GM21423 (cell line): ENCODE measurements around the gene NAT16.
"Not testable (repeated sequence)": the region's sequence is repeated elsewhere in the genome, so short reads cannot be mapped to it uniquely, and the experiment has no call there.

Experiments
- ATAC-seq: cut with Tn5 transposase; IDR thresholded peaks from one replicate; pipeline ENCODE4 v1.9.1; 2021; ENCODE audit warnings: mild to moderate bottlenecking, moderate library complexity; ENCODE audit not compliant: unreplicated experiment

NAT16 gene

DNA sequence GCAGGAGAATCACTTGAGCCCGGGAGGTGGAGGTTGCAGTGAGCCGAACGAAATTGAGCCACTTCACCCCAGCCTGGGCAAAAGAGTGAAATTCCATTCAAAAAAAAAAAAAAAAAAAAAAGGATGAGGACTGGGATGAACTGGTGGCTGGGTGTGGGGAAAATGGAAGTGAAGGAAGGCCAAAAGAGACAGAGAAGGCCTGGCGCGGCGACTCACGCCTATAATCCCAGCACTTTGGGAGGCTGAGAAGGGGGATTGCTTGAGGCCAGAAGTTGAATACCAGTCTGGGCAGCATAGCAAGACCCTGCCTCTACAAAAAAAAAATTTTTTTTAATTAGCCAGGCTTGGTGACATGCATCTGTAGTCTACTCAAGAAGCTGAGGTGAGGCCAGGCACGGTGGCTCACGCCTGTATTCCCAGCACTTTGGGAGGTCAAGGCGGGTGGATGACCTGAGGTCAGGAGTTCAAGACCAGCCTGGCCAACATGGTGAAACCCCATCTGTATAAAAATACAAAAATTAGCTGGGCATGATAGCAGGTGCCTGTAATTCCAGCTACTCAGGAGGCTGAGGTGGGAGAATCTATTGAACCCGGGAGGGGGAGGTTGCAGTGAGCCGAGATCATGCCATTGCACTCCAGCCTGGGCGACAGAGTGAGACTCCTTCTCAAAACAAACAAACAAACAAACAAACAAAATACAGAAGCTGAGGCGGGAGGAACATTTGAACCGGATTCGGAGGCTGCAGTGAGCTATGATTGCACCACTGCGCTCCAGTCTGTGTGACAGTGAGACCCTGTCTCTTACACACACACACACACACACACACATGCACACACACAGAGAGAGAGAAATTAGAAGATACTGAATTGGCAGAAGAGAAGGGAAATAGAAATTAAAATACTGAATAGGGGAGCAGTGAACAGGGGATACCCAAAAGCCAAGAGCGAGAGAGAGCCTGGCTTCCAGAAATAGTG, 47.2 kb downstream of the NAT16 start:
- not testable (repeated sequence) for ATAC-seq

DNA sequence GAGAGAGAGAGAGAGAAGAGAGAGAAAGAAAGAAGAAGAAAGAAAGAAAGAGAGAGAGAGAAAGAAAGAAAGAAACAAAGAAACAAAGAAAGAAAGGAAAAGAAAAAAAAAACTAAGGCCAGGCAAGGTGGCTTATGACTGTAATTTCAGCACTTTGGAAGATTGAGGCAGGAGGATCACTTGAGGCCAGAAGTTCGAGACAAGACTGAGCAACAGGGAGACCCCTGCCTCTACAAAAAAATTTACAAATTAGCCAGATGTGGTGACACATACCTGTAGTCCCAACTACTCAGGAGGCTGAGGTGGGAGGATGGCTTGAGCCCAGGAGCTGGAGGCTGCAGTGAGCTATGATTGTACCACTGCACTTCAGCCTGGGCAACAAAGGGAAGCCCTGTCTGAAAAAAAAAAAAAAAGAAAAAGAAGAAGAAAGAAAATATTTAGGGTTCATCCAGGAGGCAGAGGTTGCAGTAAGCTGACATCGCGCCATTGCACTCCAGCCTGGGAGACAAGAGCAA, 50.4 kb downstream of the NAT16 start:
- ATAC-seq: no peak

DNA sequence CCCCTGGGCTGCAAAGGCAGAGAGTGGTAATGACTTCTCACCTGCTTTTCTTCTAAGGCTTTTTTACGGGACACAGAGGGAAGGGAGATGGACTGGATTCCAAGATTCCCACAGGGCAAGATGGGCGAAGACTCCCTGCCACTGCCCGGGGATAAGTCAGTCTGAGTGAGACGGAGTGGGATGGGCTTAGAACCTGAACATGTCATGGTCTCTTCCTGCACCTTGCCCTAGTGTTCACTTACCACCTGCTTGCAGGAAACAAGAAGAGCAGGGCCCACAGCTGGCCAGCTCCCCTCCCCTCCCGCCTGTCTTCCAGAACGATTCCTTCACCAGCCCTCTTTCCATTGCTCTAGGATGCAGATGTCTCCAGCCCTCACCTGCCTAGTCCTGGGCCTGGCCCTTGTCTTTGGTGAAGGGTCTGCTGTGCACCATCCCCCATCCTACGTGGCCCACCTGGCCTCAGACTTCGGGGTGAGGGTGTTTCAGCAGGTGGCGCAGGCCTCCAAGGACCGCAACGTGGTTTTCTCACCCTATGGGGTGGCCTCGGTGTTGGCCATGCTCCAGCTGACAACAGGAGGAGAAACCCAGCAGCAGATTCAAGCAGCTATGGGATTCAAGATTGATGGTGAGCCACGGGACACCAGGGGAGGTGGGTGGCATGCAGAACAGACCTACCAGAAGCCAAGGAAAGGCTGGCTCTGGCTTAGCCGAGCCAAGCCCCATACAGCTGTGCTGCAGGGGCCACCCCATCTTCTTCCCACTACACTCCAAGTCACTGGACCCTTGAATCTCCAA, 51.9 kb downstream of the NAT16 start:
- no peak for ATAC-seq

DNA sequence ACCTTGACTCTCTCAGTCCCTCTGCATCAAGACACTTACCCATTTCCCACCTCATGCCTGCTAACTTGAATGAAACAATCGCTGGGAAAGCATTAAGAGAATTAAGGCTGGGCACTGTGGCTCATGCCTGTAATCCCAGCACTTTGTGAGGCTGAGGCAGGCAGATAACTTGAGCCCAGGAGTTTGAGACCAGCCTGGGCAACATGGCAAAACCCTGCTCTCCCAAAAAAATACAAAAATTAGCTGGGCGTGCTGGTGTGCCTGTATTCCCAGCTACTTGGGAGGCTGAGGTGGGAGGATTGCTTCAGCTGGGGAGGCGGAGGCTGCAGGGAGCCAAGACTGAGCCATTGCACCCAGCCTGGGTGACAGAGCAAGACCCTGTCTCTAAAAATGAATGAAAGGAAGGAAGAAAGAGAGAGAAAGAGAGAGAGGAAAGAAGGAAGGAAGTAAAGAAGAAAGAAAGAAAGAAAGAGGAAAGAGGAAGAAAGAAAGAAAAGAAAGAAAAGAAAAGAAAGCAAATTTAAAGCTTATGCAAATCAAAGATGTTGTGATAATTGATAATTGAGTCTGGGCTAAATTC, 52.5 kb downstream of the NAT16 start:
- no peak for ATAC-seq

DNA sequence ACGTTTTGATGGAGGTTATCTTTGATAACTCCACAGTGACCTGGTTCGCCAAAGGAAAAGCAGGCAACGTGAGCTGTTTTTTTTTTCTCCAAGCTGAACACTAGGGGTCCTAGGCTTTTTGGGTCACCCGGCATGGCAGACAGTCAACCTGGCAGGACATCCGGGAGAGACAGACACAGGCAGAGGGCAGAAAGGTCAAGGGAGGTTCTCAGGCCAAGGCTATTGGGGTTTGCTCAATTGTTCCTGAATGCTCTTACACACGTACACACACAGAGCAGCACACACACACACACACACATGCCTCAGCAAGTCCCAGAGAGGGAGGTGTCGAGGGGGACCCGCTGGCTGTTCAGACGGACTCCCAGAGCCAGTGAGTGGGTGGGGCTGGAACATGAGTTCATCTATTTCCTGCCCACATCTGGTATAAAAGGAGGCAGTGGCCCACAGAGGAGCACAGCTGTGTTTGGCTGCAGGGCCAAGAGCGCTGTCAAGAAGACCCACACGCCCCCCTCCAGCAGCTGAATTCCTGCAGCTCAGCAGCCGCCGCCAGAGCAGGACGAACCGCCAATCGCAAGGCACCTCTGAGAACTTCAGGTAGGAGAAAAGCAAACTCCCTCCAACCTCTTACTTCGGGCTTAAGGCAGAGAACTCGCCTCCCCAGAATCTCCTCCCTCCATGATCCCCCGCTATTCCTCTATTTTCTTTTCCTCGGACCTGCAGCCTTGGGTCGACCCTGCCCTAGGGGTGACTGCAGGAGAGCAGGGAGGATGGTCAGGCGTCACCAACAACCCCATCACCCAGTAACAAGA, 53.2 kb downstream of the NAT16 start, which contains the start of gene SERPINE1:
TSS of gene SERPINE1 (plus strand) at position 454 of the 809 bp plus-strand sequence. CDS start 1,290 bp downstream, outside the sequence.
- peak; percentile 61 for ATAC-seq

DNA sequence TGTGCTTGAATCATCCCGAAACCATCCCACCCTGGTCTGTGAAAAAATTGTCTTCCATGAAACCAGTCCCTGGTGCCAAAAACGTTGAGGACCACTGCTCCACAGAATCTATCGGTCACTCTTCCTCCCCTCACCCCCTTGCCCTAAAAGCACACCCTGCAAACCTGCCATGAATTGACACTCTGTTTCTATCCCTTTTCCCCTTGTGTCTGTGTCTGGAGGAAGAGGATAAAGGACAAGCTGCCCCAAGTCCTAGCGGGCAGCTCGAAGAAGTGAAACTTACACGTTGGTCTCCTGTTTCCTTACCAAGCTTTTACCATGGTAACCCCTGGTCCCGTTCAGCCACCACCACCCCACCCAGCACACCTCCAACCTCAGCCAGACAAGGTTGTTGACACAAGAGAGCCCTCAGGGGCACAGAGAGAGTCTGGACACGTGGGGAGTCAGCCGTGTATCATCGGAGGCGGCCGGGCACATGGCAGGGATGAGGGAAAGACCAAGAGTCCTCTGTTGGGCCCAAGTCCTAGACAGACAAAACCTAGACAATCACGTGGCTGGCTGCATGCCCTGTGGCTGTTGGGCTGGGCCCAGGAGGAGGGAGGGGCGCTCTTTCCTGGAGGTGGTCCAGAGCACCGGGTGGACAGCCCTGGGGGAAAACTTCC, 54.0 kb downstream of the NAT16 start:
- peak; percentile 41 for ATAC-seq

DNA sequence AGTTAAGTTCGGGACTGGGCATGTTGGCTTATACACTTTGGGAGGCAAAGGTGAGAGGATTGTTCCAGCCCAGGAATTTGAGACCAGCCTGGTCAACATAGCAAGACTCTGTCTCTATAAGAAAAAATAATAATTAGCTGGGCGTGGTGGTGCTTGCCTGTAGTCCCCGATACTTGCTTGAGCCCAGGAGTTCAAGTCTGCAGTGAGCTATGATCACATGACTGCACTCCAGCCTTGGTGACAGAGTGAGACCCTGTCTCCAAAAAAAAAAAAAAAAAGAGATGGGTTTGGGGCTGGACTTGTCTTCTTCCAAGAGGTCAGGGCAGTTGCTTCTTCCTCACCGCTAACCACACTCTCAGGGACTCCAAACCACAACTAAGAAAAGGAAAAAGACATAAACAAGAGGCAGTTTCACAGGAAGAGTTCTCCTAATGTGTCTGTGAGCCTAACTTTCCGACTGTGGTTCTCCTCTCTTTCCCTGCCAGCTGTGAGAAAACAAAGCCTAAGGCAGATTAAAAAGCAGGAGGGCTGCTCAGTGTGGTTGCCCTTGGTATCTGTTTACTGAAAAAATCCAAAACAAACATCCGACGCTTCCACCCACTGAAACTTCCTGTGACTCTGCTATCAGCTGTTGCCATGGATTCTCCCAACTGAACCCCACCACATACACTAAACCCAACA, 55.6 kb downstream of the NAT16 start:
- no peak for ATAC-seq

DNA sequence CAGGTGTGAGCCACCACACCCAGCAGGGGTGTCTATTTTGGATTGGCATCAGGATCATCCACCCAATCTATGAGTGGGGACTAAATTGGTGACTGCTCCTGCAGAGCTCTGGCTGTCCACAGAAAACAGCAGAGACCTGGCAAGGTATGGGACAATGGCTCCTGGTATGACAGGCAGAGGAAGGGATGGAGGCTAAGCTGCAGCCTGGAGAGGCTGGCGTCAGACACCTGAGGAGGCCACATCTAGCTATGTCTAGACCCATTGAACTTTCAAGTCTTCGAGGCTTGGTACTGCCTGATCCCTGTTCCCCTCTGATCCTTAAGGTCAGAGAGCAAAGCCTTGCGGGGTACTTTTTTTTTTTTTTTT, 56.4 kb downstream of the NAT16 start:
- ATAC-seq: no peak

DNA sequence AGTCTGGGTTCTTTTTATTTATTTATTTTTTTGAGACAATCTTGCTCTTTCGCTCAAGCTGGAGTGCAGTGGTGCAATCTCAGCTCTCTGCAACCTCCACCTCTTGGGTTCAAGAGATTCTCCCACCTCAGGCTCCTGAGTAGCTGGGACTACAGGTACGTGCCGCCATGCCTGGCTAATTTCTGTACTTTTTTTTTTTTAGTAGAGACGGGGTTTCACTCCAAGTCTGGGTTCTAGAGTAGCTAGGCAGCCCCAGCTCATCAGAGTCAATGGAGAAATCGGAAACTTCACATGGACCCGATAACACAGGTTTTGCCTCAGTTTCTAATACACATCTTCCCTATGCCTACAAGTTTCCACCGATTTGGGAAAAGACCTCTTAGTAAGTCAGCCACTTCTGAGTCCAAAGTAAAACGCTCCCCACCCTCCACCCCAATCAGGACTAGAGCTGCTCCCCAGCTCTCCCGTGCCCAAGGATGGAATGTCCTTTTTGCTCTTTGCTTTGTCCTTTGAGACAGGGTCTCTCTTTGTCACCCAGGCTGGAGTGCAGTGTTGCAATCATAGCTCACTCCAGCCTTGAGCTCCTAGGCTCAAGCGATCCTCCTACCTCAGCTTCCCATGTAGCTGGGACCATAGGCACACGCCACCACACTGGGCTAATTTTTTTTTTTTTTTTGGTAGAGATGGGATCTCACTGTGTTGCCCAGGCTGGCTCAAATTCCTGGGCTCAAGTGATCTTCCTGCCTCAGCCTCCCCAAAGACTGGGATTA, 57.0 kb downstream of the NAT16 start:
- ATAC-seq: no peak

DNA sequence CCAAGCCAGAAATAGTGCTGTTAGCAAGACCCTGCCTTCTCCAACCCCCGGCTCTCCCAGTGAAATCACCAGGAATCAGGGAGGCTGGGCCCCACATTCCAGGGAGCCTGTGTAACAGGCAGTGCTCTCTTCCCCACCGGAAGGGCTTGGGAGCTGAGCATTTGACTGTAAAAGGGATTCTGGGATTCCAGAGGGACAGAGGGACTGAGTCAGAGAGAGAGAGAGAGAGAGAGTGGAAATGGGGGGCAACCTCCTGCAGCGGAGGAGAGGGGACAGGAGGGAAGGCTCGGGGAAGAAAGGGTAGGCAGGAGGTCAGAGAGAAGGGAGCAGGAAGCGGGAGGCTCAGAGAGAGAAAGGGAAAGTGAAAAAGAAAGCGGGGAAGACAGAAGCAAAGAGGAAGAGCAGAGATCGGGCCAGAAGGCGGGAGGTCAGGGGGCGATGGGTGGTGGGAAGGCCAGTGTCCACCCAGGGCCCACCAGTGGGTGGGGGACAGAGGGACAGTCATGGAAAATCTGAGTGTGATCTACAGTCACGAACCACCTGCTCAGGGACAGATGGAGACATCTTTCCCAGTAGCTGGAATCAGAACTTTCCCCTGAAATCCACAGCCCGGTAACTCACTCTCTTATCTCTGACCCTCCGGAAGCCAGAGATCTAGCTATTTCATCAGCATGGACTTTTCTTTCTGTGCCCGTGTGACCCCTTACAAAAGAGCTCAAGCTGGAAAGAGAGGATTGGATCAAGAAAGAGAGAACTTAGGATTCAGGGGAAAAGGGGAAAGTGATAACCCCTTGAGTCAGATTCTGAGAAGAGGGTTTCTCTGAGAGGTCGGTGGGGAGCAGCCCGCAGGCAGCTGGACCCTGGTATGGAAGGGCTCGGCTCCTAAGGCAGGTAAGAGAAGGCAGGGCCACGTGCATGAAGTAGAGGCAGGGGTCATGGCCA, 57.8 kb downstream of the NAT16 start:
- ATAC-seq: no peak

DNA sequence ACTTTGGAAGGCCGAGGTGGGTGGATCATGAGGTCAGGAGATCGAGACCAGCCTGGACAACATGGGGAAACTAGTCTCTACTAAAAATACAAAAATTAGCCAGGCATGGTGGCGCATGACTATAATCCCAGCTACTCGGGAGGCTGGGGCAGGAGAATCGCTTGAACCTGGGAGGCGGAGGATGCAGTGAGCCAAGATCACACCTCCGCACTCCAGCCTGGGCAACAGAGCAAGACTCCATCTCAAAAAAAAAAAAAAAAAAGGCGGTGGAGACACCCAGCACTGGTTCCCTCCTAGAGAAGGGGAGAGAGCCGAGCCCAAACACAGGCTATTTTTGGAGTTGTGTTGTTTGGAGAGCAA, 58.5 kb downstream of the NAT16 start:
- ATAC-seq: not testable (repeated sequence)
